HG02610 (cell line): Measurements from ENCODE around the gene LGALS7B.
"Not testable (repeated sequence)": the region's sequence is repeated elsewhere in the genome, so short reads cannot be mapped to it uniquely, and the experiment has no call there.

Experiments
- ATAC-seq: cut with Tn5 transposase; IDR thresholded peaks from one replicate; pipeline ENCODE4 v1.9.1; 2021; ENCODE audit warnings: mild to moderate bottlenecking, moderate library complexity; ENCODE audit not compliant: unreplicated experiment

LGALS7B gene

DNA sequence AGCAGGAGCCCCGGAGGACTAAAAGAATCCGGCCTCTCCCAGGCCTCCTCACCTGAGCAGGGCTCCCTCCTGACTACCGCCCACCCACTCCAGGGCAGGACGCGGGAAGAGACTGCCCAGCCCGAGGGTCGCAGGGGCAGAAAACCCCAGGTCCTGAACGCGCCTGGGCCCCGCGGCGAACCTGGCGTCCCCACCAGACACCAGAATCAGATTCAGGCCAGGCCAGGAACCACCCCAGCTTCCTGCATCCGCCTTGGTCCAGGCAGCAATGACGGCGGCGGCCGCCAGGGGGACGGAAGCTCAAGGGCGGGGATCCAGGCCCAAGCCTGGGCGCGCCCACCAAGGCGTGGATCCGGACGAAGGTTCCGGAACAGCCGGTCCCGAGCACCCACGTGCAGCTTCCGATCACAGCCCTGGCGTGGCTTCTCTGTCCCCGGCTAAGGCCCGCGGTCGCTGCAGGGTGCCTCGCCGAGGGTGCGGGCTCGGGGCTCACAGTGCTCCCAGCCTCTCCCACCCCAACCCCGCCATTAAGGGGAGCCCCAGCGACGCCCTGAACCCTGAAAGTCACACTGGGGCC, 19.3 kb upstream of the LGALS7B start:
- ATAC-seq: peak; percentile 71

DNA sequence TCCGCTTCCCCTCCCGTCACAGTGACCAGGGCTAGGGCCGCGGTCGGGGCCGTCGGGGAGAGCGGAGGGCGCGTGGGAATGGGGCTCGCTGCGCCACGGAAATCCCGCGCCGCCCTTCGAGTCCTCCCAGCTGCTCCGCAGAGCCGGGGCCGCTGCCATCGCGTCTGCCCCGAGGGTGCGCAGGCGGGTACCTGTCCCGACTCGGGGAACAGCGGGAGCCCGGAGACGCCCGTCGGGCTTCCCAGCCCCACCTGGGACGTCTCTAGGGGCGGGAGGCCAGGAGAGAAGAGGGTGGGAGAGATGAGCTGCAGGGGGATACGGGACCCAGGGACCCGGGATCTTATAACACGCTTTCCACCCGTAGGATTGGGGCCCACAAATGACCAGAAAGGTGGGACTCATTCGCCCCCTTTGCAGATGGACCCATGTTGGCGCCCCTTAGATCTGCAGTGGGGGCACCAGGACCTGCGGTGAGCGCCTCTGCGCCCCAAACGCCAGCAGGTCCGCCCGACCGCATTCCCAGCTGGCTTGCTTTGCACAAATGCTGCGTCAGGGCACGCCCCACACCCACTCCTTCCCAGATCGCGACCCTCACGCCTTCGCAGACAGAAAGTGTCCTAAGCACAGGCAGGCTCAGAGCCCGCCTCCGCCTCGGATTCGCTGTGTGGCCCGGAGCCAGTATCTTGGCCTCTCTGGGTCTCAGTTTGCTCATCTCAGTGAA, 18.6 kb upstream of the LGALS7B start:
- ATAC-seq: peak; percentile 9

DNA sequence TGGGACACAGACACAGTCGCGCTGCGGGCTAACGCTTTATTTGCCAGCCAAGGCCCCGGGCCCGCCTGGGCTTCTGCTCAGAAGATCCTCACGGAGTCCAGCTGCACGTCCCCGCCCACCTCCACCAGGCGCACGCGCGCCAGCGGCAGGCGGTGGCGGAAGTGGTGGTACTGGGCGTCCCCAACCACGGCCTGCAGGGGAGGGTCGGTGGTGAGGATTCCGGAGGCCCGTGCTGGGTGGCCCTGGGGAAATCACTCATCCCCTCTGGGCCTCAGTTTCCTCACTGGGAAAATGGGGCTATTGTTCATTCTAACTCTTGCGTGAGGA, 18.1 kb upstream of the LGALS7B start:
- peak; percentile 69 for ATAC-seq

GRCh38 chr19:38771569-38771968, 17.4 kb upstream of the LGALS7B start:
- ATAC-seq: not testable (repeated sequence)

- ATAC-seq: no peak
These were observed 15.4 kb upstream of the LGALS7B start, which contains the start of gene LGALS7 for GRCh38 chr19:38773469-38774177. Gene LGALS7 (minus strand): TSS chr19:38773517. CDS start chr19:38773492, 25 bp downstream.

DNA sequence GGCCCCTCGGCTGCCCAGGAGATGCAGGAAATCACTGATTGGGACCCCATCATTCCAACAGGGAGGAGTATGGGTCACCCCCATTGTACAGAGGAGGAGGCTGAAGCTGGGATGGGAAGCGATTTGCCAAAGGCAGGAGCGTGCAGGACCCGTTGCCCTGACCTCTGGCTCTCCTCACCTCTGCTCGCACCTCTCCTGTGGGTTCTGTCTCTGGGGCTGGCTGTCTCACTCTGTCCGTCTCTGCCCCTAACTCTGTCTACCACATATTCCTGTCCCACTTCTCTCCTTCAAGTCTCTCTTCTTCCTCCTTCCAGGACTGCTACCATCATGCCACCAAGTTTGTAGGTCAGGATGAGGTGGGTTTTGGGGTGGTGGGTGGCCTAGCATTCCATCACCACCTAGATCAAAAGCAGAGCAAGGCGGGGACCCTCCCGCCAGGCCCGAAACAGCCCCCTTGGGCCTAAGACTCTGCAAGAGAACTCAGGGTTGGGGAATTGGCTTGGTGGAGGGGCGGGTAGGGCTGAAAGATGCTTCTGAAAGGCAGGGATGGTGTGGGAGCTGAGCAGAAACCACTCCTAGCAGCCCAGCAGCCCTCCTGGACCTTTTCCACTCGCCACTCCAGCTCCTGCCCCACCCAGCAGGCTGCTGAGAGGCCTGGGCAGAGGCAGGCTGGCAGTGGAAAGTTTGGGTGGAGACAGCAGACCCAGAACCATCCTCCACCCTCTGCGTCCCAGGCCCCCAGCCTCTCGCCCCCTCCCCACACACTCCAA, 14.6 kb upstream of the LGALS7B start:
- no peak for ATAC-seq

GRCh38 chr19:38778733-38779132, 10.3 kb upstream of the LGALS7B start:
- no peak for ATAC-seq

DNA sequence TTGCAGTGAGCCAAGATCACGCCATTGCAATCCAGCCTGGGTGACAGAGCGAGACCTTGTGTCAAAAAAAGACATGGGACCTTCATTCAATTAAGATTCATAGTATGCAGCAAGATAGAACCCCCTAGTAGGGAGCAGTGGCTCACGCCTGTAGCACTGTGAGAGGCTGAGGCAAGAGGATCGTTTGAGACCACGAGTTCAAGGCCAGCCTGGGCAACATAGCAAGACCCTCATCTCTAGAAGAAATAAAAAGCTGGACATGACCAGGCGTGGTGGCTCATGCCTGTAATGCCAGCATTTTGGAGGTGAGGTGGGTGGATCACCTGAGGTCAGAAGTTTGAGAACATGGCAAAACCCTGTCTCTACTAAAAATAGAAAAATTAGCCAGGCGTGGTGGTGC, 8.6 kb upstream of the LGALS7B start:
- no peak for ATAC-seq

DNA sequence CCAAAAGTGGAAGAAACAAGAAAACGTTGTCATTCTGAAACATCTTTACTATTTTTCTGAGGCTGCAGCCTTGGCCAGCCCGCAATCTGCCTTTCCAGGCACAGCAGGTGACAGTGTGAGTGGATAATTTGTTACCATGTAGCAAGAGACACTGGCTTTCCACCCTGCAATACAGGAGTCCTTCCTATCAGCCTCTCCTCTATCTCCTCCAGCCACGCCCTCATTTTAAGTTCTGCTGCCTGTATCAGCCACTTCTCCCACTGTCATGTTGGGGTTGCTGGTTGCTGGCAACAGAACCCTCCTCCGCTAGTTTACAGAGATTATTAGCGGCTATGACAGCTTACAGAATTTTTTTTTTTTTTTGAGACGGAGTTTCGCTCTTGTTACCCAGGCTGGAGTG, 7.9 kb upstream of the LGALS7B start:
- ATAC-seq: no peak

GRCh38 chr19:38782212-38782611, 6.8 kb upstream of the LGALS7B start:
- ATAC-seq: not testable (repeated sequence)

DNA sequence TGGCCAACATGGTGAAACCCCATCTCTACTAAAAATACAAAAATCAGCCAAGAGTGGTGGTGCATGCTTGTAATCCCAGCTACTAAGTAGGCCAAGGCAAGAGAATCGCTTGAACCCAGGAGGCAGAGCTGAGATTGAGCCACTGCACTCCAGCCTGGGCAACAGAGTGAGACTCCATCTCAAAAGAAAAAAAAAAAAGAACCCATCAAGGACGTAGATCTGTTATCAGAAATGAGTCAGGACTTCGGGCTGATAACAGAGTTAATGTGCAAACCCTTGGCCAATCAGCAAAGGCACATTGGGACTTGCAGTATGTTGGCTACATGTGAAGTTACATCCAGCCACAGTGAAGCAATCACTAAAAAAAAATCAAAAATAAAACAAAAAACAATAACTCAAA, 4.8 kb upstream of the LGALS7B start:
- no peak for ATAC-seq

GRCh38 chr19:38785187-38785699, 3.8 kb upstream of the LGALS7B start:
- ATAC-seq: no peak

DNA sequence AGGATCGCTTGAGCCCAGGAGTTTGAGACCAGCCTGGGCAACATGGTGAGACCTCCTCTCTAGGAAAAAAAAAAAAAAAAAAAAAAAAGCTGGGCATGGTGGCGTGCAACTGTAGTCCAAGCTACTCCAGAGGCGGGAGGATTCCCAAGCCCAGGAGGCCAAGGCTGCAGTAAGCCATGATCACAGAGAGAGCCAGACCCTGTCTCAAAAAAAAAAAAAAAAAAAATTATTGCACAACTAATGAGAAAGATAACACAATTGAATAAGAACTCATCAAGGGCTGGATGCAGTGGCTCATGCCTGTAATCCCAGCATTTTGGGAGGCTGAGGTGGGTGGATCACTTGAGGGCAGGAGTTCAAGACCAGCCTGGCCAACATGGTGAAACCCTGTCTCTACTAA, 2.9 kb upstream of the LGALS7B start:
- ATAC-seq: not testable (repeated sequence)

GRCh38 chr19:38786572-38787265, 2.3 kb upstream of the LGALS7B start:
- ATAC-seq: no peak

DNA sequence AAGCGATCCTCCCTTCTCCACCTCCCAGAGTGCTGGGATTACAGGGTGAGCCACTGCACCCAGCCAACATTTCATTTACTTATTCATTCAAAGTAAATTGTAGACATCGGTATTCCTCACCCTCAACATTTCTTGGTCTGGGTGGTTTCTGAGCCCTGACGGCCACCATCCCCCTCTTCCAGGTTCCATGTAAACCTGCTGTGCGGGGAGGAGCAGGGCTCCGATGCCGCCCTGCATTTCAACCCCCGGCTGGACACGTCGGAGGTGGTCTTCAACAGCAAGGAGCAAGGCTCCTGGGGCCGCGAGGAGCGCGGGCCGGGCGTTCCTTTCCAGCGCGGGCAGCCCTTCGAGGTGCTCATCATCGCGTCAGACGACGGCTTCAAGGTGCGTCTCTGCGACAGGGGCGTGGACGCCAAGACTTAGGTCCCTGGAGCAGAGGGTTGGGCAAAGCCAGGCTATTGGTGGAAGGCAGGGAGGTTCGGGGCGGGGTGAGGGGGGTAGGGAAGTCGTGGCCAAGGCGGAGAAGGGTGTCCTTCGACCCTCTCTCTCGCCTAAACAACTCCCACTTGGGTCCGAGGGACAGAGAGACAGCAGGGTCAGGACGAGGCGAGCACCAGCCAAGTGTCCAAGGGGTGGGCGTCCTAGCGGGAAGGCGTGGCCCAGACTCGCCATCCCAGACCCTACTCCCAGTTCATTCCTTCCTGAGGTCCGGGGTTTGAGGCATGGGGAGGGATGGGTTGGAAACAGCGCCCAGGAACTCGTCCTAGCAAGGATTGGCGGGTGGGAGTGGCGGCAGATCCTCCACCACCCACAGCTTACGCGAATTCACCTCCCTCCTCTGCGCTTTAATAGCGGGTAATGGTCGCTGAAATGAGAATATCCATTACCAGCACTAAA, 1.8 kb downstream of the LGALS7B start:
- ATAC-seq: not testable (repeated sequence)

DNA sequence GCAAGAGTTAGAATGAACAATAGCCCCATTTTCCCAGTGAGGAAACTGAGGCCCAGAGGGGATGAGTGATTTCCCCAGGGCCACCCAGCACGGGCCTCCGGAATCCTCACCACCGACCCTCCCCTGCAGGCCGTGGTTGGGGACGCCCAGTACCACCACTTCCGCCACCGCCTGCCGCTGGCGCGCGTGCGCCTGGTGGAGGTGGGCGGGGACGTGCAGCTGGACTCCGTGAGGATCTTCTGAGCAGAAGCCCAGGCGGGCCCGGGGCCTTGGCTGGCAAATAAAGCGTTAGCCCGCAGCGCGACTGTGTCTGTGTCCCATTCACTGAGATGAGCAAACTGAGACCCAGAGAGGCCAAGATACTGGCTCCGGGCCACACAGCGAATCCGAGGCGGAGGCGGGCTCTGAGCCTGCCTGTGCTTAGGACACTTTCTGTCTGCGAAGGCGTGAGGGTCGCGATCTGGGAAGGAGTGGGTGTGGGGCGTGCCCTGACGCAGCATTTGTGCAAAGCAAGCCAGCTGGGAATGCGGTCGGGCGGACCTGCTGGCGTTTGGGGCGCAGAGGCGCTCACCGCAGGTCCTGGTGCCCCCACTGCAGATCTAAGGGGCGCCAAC, 2.6 kb downstream of the LGALS7B start:
- peak; percentile 75 for ATAC-seq

- peak; percentile 17 for ATAC-seq
These were observed 3.5 kb downstream of the LGALS7B start for GRCh38 chr19:38792250-38793111.

- ATAC-seq: no peak
These were observed 4.2 kb downstream of the LGALS7B start for GRCh38 chr19:38793177-38793576.
